HG03378 (cell line): ENCODE data around the gene HPGDS.
"Not testable (repeated sequence)": the region's sequence is repeated elsewhere in the genome, so short reads cannot be mapped to it uniquely, and the experiment has no call there.

Experiments used
- ATAC-seq: cut with Tn5 transposase; IDR thresholded peaks from one replicate; pipeline ENCODE4 v1.9.1; 2021; ENCODE audit warnings: mild to moderate bottlenecking, moderate library complexity; ENCODE audit not compliant: unreplicated experiment

Gene HPGDS

GRCh38 chr4:94358101-94358500 lies 15.5 kb upstream of the HPGDS start:
- no peak for ATAC-seq

- ATAC-seq: no peak
These were observed 15.0 kb upstream of the HPGDS start for GRCh38 chr4:94357624-94358023.

GRCh38 chr4:94356444-94356843 lies 13.8 kb upstream of the HPGDS start:
- ATAC-seq: no peak

- ATAC-seq: no peak
These were observed 11.8 kb upstream of the HPGDS start for GRCh38 chr4:94354474-94354896.

GRCh38 chr4:94352996-94353395 lies 10.4 kb upstream of the HPGDS start:
- no peak for ATAC-seq

GRCh38 chr4:94352163-94352562 lies 9.5 kb upstream of the HPGDS start:
- ATAC-seq: no peak

- no peak for ATAC-seq
These were observed 8.7 kb upstream of the HPGDS start for GRCh38 chr4:94351319-94351718.

GRCh38 chr4:94350095-94350494 lies 7.5 kb upstream of the HPGDS start:
- ATAC-seq: no peak

GRCh38 chr4:94349193-94349592 lies 6.6 kb upstream of the HPGDS start:
- no peak for ATAC-seq

- no peak for ATAC-seq
These were observed 6.0 kb upstream of the HPGDS start for GRCh38 chr4:94348666-94349065.

GRCh38 chr4:94346541-94346940 lies 3.9 kb upstream of the HPGDS start:
- no peak for ATAC-seq

- ATAC-seq: no peak
These were observed 3.3 kb upstream of the HPGDS start for GRCh38 chr4:94345969-94346368.

GRCh38 chr4:94345266-94345665 lies 2.6 kb upstream of the HPGDS start:
- no peak for ATAC-seq

- ATAC-seq: no peak
These were observed 1.8 kb upstream of the HPGDS start for GRCh38 chr4:94344457-94344856.

- no peak for ATAC-seq
These were observed 910 bp downstream of the HPGDS start for GRCh38 chr4:94341481-94342370.

- ATAC-seq: no peak
These were observed 2.9 kb downstream of the HPGDS start for GRCh38 chr4:94339779-94340178.

- ATAC-seq: peak; percentile 76
These were observed 3.8 kb downstream of the HPGDS start for GRCh38 chr4:94338681-94339351.

- not testable (repeated sequence) for ATAC-seq
These were observed 5.8 kb downstream of the HPGDS start for GRCh38 chr4:94336791-94337190.

- no peak for ATAC-seq
These were observed 6.3 kb downstream of the HPGDS start for GRCh38 chr4:94336303-94336702.

- no peak for ATAC-seq
These were observed 7.7 kb downstream of the HPGDS start for GRCh38 chr4:94334962-94335361.

- no peak for ATAC-seq
These were observed 8.2 kb downstream of the HPGDS start for GRCh38 chr4:94334476-94334875.

GRCh38 chr4:94333866-94334265 lies 8.8 kb downstream of the HPGDS start:
- no peak for ATAC-seq
